AG04450 (cell line): Measurements from ENCODE around the gene RBMS2. TPM values are rescaled to one million over a fixed set of nuclear protein-coding genes. Genes with fewer than 3 reads are reported as not detected.
"Not testable (repeated sequence)": the region's sequence is repeated elsewhere in the genome, so short reads cannot be mapped to it uniquely, and the experiment has no call there.

Experiments used
- CTCF ChIA-PET: fragments of 300-600, 350-600 bp; formaldehyde crosslinking; extraction: SDS; loops from one replicate; lab custom pipeline; 2022; ENCODE audit warnings: antibody characterized with exemption, inconsistent platforms; lab: Charles Lee
- POLR2A ChIA-PET: fragments of 350-600 bp; formaldehyde crosslinking; extraction: SDS; loops from one replicate; lab custom pipeline; 2021; ENCODE audit warnings: antibody characterized with exemption, inconsistent platforms; lab: Yijun Ruan, JAX
- DNase-seq: peaks from one replicate; pipeline ENCODE4 v3.0.0-alpha.2; 2011; ENCODE audit warnings: low read depth, low spot score
- H3K27ac ChIP-seq: one replicate; pipeline ENCODE4 v1.5.1; 2012; ENCODE audit warnings: low read depth, low read length, control low read depth
- H3K27me3 ChIP-seq: one replicate; pipeline ENCODE4 v1.6.0; 2012; ENCODE audit warnings: low read length; ENCODE audit not compliant: control insufficient read depth, insufficient read depth
- H3K4me3 ChIP-seq: 2 replicates; pipeline ENCODE4 v1.5.1; 2011; ENCODE audit warnings: mild to moderate bottlenecking, low read depth, low read length, control low read depth
- H3K9me3 ChIP-seq: 2 replicates; pipeline ENCODE4 v1.5.1; 2012; ENCODE audit warnings: low read length; ENCODE audit not compliant: control insufficient read depth, insufficient read depth
- polyA plus RNA-seq: library from polyadenylated mRNA; depleted of rRNA; stranded (reverse); fragments of >200 nt; gene quantifications from 2 replicates; pipeline ENCODE4 v1.2.3, GENCODE V29; 2011
- TF ChIP-seq, protein P1 (sequence below): IDR thresholded peaks from 2 replicates; pipeline ENCODE4 v1.5.1; 2011; ENCODE audit warnings: low read depth, low read length, control low read depth, inconsistent platforms

The RBMS2 gene
- polyA plus RNA-seq, 1 experiment, result 96.4 TPM

DNA sequence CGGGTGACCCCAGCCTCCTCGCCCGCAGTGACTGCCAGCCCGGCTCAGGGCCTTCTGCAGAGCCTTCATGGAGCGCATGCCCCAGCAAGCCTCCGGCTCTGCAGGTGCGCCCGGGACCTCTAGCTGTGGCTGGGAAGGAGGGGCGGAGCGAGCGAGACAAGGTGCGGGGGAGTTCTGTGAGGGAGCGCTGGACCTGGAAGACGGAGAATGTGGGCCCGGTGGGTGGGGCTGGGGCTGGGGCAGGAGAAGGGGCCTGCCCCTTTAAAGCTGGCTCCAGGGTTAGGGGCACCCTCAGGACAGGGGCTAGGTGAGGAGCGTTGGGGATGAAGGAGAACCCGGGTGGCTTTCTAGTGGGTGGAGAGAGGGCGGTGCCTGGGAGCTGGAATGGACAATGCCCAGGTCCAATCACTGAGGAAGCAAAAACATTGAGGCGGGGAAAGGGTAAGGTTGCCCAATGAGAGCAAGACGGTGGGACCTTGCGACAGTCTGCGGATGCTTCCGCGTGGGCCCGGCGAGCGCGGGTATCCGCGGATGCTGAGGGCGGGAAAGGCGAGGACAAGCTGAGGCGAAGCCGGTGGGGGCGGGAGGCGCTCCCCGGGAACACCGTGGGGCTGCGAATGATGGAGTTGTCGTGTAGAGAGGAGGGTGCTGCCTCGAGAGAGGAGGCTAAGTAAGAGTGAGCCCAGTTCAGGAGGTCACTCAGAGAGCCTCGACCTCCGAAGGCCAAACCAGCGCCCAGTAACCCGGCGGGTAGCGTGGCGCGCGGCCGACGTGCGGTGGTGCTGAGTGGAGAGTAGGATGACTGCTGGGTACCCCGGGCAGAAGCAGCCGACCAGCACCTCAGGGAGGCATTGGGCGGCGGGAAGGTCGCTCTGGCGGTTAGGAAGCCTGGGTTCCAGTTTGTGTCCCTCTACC, 33.3 kb upstream of the RBMS2 start, which contains the start of gene GLS2:
Gene GLS2, minus strand, starts transcription at position 121 of the 915 bp plus-strand sequence. Its CDS starts 43 bp downstream, at position 78.
- Histone ChIP-seq H3K9me3 (peaks cover 7% of the 10 kb centered on the region), H3K27me3 (peaks cover 46% of the 10 kb centered on the region), H3K27ac (no peak within 1 kb of the TSS), H3K4me3 (peak within 1 kb of the TSS; percentile 62)
- TF ChIP-seq, protein P1, sequence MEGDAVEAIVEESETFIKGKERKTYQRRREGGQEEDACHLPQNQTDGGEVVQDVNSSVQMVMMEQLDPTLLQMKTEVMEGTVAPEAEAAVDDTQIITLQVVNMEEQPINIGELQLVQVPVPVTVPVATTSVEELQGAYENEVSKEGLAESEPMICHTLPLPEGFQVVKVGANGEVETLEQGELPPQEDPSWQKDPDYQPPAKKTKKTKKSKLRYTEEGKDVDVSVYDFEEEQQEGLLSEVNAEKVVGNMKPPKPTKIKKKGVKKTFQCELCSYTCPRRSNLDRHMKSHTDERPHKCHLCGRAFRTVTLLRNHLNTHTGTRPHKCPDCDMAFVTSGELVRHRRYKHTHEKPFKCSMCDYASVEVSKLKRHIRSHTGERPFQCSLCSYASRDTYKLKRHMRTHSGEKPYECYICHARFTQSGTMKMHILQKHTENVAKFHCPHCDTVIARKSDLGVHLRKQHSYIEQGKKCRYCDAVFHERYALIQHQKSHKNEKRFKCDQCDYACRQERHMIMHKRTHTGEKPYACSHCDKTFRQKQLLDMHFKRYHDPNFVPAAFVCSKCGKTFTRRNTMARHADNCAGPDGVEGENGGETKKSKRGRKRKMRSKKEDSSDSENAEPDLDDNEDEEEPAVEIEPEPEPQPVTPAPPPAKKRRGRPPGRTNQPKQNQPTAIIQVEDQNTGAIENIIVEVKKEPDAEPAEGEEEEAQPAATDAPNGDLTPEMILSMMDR, result no peak
- ChIA-PET CTCF (interaction anchor here (0.6 to 1.1 kb wide), 2 partner anchors 149 to 444 kb away, joined by 3 to 4 read pairs; no protein-coding TSS in a partner anchor), POLR2A (interaction anchor here (0.8 to 1.4 kb wide), 3 partner anchors 11 to 128 kb away, joined by 3 to 7 read pairs (median 5); partner anchors contain the start of gene STAT2)
- DNase-seq, result peak; percentile 44

DNA sequence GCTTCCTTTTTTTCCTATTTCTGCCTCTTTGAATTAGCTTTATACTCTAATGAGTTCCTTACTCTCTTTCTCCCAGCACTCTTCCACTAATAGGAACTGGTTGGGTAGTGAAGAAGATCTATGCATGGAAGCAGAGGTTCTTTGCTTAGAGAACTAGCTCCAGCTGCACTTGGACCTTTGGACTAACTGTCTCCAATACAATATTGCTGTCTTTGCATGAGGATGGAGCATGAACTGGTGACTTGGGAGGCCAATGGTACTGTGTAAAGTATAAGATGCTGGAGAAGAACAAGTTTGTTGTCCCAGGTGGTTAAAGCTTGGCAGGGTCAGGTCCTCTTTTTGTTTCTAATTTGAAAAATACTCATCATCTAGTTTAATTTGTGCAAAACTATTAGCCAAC, 31.3 kb upstream of the RBMS2 start:
- H3K27ac ChIP-seq, result no peak overlapping the region
- ChIA-PET CTCF (interaction anchor here (0.6 to 2.3 kb wide), 3 partner anchors 26 to 339 kb away, joined by 3 to 6 read pairs (median 3); no protein-coding TSS in a partner anchor), POLR2A (interaction anchor here (0.7 kb wide), 1 partner anchor 130 kb away, joined by 4 read pairs; the partner anchor contains the start of gene STAT2)
- TF ChIP-seq, protein P1, result no peak
- no peak for DNase-seq
- H3K27me3 ChIP-seq, result peaks cover 46% of the 10 kb centered on the region
- peaks cover 22% of the 10 kb centered on the region for H3K9me3 ChIP-seq
- H3K4me3 ChIP-seq, result no peak overlapping the region

DNA sequence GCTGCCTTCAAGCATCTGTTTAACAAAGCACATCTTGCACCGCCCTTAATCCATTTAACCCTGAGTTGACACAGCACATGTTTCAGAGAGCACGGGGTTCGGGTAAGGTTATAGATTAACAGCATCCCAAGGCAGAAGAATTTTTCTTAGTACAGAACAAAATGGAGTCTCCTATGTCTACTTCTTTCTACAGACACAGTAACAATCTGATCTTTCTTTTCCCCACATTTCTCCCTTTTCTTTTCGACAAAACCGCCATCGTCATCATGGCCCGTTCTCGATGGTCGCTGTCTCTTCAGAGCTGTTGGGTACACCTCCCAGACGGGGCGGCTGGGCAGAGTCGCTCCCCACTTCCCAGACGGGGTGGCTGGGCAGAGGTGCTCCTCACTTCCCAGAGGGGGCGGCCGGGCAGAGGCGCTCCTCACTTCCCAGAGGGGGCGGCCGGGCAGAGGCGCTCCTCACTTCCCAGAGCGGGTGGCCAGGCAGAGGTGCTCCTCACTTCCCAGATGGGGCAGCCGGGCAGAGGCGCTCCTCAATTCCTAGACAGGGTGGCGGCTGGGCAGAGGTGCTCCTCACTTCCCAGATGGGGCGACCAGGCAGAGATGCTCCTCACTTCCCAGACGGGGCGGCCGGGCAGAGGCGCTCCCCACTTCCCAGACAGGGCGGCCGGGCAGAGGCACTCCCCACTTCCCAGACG, 28.1 kb upstream of the RBMS2 start:
- DNase-seq, CTCF ChIA-PET, POLR2A ChIA-PET, H3K4me3 ChIP-seq, H3K27ac ChIP-seq: not testable (repeated sequence)
- H3K27me3 ChIP-seq, result peaks cover 32% of the 10 kb centered on the region
- H3K9me3 ChIP-seq, result peaks cover 19% of the 10 kb centered on the region

DNA sequence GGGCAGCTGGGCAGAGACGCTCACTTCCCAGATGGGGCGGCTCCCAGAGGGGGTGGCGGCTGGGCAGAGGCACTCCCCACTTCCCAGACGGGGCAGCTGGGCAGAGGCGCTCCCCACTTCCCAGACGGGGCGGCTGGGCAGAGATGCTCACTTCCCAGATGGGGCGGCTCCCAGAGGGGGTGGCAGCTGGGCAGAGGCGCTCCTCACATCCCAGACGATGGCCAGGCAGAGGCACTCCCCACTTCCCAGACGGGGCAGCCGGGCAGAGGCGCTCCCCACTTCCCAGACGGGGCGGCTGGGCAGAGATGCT, 27.6 kb upstream of the RBMS2 start:
- H3K9me3 ChIP-seq, result peaks cover 15% of the 10 kb centered on the region
- H3K27ac ChIP-seq, CTCF ChIA-PET, DNase-seq, POLR2A ChIA-PET, H3K4me3 ChIP-seq: not testable (repeated sequence)
- H3K27me3 ChIP-seq, result peaks cover 27% of the 10 kb centered on the region

DNA sequence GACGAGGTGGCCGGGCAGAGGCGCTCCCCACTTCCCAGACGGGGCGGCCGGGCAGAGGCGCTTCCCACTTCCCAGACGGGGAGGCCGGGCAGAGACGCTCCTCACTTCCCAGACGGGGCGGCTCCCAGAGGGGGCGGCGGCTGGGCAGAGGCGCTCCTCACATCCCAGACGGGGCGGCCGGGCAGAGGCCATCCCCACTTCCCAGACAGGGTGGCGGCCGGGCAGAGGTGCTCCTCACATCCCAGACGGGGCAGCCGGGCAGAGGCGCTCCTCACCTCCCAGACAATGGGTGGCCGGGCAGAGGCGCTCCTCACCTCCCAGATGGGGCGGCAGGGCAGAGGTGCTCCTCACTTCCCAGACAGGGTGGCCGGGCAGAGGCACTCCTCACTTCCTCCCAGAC, 27.1 kb upstream of the RBMS2 start:
- H3K9me3 ChIP-seq, result peaks cover 15% of the 10 kb centered on the region
- H3K27ac ChIP-seq, CTCF ChIA-PET, DNase-seq, H3K4me3 ChIP-seq, POLR2A ChIA-PET: not testable (repeated sequence)
- peaks cover 23% of the 10 kb centered on the region for H3K27me3 ChIP-seq

DNA sequence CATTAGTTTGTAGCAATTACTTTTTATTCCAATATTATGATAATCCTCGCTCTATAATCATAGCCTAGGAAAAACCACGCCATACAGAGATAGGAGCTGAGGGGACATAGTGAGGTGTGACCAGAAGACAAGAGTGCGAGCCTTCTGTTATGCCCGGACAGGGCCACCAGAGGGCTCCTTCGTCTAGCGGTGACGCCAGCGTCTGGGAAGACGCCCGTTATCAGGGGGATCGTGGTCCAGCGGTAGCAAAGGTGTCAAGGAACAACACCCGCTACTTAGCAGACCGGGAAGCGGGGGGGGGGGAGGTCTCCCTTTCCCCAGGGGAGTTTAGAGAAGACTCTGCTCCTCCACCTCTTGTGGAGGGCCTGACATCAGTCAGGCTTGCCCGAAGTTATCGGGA, 24.9 kb upstream of the RBMS2 start:
- H3K9me3 ChIP-seq, result peaks cover 15% of the 10 kb centered on the region
- DNase-seq, POLR2A ChIA-PET, H3K27me3 ChIP-seq, H3K27ac ChIP-seq: not testable (repeated sequence)
- 0 out of 2 replicates have a peak overlapping the region, but pooled peaks have one; percentile 17 for H3K4me3 ChIP-seq
- CTCF ChIA-PET, result interaction anchor here (1.0 to 1.7 kb wide), 7 partner anchors 9 to 140 kb away, joined by 3 to 9 read pairs (median 4); partner anchors contain the start of gene RBMS2
- TF ChIP-seq, protein P1, result peak; percentile 41; the same call in 1 of the 2 replicates

DNA sequence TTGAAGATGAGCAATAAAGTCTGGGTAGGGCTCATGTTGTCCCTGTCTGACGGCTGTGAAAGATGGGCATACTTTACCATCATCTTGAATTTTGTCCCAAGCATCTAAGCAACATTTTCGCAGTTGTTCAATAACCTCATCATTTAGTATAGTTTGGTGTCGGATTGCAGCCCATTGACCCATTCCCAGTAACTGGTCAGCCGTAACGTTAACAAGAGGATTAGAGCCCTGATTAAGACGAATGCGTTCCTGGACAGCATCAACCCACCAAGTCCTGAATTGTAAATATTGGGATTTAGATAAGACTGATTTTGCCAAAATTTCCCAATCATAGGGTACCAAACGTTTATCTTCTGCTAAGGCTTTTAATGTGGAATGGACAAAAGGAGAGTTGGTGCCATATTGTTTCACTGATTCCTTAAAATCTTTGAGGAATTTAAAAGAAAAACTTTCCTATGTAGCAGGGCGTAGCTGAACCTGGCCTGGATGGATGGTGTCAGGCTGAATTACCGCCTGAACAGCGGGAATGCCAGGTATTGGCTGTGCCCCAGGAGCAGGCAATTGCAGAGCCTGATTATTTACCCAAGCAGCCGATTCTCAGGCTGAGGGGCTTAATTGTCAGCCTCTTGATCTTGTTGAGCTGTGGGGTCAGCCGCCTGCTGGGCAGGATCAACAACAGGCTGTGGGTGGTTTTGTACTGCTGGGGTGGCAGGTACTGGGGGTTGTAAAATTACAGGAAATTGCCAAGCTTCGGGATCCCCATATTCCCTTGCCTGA, 23.3 kb upstream of the RBMS2 start:
- H3K27me3 ChIP-seq, H3K27ac ChIP-seq, POLR2A ChIA-PET, DNase-seq, H3K4me3 ChIP-seq: not testable (repeated sequence)
- H3K9me3 ChIP-seq, result peaks cover 15% of the 10 kb centered on the region
- CTCF ChIA-PET, result interaction anchor here (0.6 to 1.1 kb wide), 2 partner anchors 16 to 75 kb away, joined by 3 to 4 read pairs; no protein-coding TSS in a partner anchor

DNA sequence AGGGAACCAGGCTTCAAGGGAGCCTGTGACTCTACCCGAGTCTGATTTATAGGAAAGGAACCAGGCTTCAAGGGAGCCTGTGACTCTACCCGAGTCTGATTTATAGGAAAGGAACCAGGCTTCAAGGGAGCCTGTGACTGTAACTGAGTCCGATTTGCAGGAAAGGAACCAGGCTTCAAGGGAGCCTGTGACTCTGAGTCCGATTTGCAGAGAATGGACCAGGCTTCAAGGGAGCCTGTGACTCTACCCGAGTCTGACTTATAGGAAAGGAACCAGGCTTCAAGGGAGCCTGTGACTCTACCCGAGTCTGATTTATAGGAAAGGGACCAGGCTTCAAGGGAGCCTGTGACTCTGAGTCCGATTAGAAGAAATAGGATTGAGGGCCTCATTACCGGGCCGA, 22.2 kb upstream of the RBMS2 start:
- H3K4me3 ChIP-seq, H3K27ac ChIP-seq, H3K27me3 ChIP-seq, POLR2A ChIA-PET, DNase-seq, H3K9me3 ChIP-seq: not testable (repeated sequence)
- CTCF ChIA-PET, result interaction anchor here (1.2 kb wide), 1 partner anchor 15 kb away, joined by 3 read pairs; no protein-coding TSS in a partner anchor
